GOT3 (cell line): Measurements from ENCODE around the gene C6orf62.
"Not testable (repeated sequence)": the region's sequence is repeated elsewhere in the genome, so short reads cannot be mapped to it uniquely, and the experiment has no call there.

Source experiments
- DNase-seq: peaks from one replicate; lab custom pipeline; 2025; ENCODE audit warnings: mixed read lengths; lab: John Stamatoyannopoulos, UW

The C6orf62 gene

GRCh38 chr6:24668066-24668996 is 50.6 kb downstream of the C6orf62 start:
- not testable (repeated sequence) for DNase-seq

GRCh38 chr6:24667378-24667803 is 51.6 kb downstream of the C6orf62 start:
- DNase-seq = no peak

- peak; percentile 92 for DNase-seq
Observed at GRCh38 chr6:24666641-24667377, 52.1 kb downstream of the C6orf62 start, which contains the start of the genes ACOT13 and TDP2. TSS of gene ACOT13 (plus strand) at chr6:24667077. CDS start at chr6:24667264, 187 bp downstream. TSS of gene TDP2 (minus strand) at chr6:24666899. CDS start at chr6:24666862, 37 bp downstream.

DNA sequence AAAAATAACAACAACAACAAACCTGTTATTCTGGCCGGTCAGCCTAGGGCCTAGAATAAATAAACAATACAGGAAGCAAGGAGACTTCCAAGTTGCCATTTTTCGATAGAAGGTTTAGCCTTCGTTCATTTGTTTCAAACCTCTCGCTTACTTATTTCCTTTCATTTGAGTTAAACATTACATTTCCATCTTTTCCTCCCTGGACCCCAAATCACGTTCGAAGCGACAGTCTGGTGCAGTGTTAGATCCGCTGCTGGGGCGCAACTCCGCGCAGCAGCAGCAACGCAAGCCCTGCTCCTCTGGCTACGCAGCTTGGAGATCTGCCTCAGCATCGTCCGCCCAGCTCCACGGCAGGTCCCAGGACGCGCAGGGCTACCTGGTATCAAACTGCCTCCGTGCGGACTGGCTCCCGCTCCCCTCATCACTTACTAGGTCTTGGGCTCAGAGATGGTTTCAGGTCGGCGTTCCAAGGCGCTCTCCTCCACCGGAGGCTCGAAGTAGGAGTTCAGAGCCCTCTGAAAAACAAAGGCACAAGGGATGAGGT is 52.8 kb downstream of the C6orf62 start:
- no peak for DNase-seq

GRCh38 chr6:24664046-24664987 is 54.6 kb downstream of the C6orf62 start:
- DNase-seq = no peak

DNA sequence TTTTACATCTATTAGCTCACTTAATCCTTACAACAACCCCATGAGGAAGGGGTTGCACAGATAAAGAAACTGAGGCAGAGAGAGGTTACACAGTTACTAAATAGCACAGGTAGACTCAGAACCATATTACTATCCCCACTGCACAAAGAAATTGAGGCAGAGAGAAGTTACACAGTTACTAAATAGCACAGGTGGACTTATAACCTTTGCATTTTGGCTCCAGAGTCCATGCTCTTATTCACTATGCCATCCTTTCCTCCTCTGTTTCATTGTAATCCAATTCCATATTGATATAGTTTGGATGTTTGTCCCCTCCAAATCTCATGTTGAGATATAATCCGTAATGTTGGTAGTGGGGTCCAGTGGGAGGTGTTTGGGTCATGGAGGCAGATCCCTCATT is 55.8 kb downstream of the C6orf62 start:
- no peak for DNase-seq

- DNase-seq = no peak
Observed at GRCh38 chr6:24662236-24662635, 56.7 kb downstream of the C6orf62 start.

DNA sequence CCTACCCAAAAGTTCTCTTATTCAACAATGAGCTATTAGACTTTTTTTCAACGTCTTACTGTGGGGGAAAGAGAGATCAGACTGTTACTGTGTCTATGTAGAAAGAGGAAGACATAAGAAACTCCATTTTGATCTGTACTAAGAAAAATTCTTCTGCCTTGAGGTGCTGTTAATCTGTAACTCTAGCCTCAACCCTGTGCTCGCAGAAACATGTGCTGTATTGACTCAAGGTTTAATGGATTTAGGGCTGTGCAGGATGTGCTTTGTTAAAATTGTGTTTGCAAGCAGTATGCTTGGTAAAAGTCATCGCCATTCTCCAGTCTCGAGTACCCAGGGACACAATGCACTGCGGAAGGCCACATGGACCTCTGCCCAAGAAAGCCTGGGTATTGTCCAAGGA is 57.2 kb downstream of the C6orf62 start:
- DNase-seq = not testable (repeated sequence)

DNA sequence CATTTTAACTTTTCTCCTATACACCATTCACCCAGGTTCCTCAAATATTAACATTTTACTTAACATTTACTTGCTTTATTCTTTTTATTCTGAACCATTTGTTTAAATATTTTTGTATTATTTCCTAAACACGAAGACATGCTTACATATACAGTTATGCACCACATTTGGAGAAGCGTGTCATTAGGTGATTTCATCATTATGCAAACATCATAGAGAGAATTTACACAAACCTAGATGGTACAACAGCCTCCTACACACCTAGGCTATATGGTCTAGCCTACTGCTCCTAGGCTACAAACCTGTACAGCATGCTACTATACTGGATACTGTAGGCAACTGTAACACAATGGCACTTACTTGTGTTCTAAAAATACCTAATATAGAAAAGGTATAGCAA is 58.8 kb downstream of the C6orf62 start:
- no peak for DNase-seq

DNA sequence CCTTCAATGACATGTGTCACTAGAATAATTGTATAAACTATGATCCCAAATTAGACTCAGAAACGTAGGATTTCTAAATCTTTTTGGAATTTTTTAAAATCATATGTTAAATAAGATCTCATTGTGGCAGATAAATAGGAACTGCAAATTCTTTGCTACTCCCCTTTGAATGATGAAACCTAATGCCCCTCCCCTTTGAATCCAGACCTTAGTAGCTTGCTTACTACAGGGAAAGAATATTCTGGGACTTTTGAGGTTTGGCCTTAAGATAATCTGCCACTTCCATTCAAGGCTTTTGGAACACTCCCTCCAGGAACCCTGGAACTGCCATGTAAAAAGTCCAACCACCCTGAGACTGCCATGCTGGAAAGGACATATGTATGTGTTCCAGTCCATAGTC is 59.4 kb downstream of the C6orf62 start:
- DNase-seq = no peak

DNA sequence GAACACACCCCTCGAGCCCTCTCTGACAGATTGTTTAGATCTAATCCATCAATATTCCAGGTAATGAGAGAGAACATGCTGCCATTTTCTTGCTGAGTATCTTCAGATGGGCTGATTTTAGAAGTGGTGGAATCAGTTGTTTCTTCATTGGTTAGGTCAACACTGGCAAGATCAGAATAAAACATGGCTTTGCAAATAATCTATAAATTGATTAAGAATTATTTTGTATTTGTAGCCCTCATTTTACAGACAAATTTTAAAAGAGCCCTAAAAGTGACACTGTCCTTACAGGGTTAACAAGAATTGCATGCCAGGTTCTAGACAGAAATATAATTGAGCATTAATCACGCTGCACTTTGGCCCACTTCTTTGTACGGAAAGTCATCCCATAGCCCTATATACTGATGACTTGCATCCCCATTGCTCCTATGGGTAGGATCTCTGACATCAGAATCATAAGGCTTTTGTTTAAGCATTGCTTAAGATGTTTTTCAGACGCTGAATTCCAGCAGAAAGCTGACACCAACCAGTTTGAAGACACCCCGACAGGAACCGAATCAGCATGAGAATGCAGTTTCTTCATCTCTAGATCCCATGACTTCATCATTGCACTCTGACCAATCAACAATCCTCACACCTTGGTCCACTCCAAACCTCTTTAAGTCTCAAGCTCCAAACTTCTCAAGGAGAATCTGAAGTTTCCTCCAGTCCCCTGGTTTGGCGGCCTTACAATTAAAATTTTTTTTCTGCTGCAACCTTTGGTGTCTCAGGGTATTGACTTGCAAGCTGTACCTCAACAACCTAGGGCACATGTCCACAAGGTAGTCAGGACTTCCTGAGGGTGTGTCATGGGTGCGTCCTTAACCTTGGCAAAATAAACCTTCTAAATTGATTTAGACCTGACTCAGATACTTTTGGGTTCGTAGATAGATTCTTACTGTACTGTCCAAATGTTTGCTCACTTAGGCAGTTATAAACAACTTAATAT is 60.1 kb downstream of the C6orf62 start:
- peak; percentile 16 for DNase-seq

- no peak for DNase-seq
Observed at GRCh38 chr6:24655215-24655614, 63.7 kb downstream of the C6orf62 start.
